Muscle of leg (tissue), 11 donors: ENCODE data around the gene STX8. TPM values are rescaled to one million over a fixed set of nuclear protein-coding genes. Genes with fewer than 3 reads are reported as not detected.

Experiments
- DNase-seq: peaks from one replicate; pipeline ENCODE4 v3.0.0; 2013
- H3K27ac ChIP-seq: one replicate; pipeline ENCODE4 v1.5.1; 2013; ENCODE audit warnings: mild to moderate bottlenecking, low read length, control low read depth
- H3K27me3 ChIP-seq: one replicate; pipeline ENCODE4 v1.6.1; 2013; ENCODE audit warnings: low read length; ENCODE audit not compliant: control insufficient read depth, insufficient read depth
- H3K36me3 ChIP-seq: one replicate; pipeline ENCODE4 v1.6.1; 2013; ENCODE audit warnings: low read length; ENCODE audit not compliant: control insufficient read depth, insufficient read depth
- H3K4me1 ChIP-seq: one replicate; pipeline ENCODE4 v1.6.1; 2013; ENCODE audit warnings: low read length; ENCODE audit not compliant: control insufficient read depth, insufficient read depth
- H3K4me3 ChIP-seq: one replicate; pipeline ENCODE4 v1.5.1; 2013; ENCODE audit warnings: low read length, control low read depth
- H3K9me3 ChIP-seq: replicated peaks from 2 replicates; pipeline ENCODE4 v1.6.1; 2013; ENCODE audit warnings: low read depth, low read length; ENCODE audit not compliant: control insufficient read depth
- WGBS: methylation state at CpG from one replicate; pipeline ENCODE4 v1.1.5; 2013; ENCODE audit warnings: missing lambda C conversion rate; ENCODE audit not compliant: insufficient coverage; 5-methylcytosine and 5-hydroxymethylcytosine counted together
- polyA plus RNA-seq, 8 donors: library from polyadenylated mRNA; unstranded; fragments of 120-200 nt; gene quantifications; one replicate each; pipeline versions ENCODE4 v1.2.1 to v1.2.3, GENCODE V29; 2013; ENCODE audit warnings: inconsistent platforms in 1 of 8, low replicate concordance in 1 of 8; ENCODE audit not compliant: insufficient read length in 8 of 8, insufficient read depth in 1 of 8
- total RNA-seq: library from RNA; stranded (reverse); fragments of 120-200 nt; gene quantifications from one replicate; pipeline ENCODE4 v1.2.4, GENCODE V29; 2013

STX8 gene
- total and polyA plus RNA-seq, 9 donors, result 39.1 to 68.8 (median 46.2) TPM

GRCh38 chr17:9517396-9517795, 58.2 kb downstream of the STX8 start:
- Histone ChIP-seq H3K36me3 (no peaks in the 10 kb centered on the region), H3K9me3 (peaks cover 2% of the 10 kb centered on the region), H3K4me1 (peaks cover 5% of the 10 kb centered on the region), H3K27me3 (no peaks in the 10 kb centered on the region), H3K4me3 (no peak overlapping the region), H3K27ac (no peak overlapping the region)
- no CpG with 5 or more reads among the region's 1 CpG for WGBS
- no peak for DNase-seq

- no peak for DNase-seq
- no peaks in the 10 kb centered on the region for H3K36me3 ChIP-seq
- WGBS, result no CpG with 5 or more reads among the region's 2 CpGs
- no peaks in the 10 kb centered on the region for H3K4me1 ChIP-seq
- no peaks in the 10 kb centered on the region for H3K27me3 ChIP-seq
- H3K9me3 ChIP-seq, result peaks cover 13% of the 10 kb centered on the region
- no peak overlapping the region for H3K4me3 ChIP-seq
- H3K27ac ChIP-seq, result no peak overlapping the region
Measured at GRCh38 chr17:9513266-9513665, 62.4 kb downstream of the STX8 start.

GRCh38 chr17:9512323-9513168, 63.1 kb downstream of the STX8 start:
- no peak overlapping the region for H3K4me3 ChIP-seq
- H3K27me3 ChIP-seq, result no peaks in the 10 kb centered on the region
- H3K9me3 ChIP-seq, result peaks cover 18% of the 10 kb centered on the region
- H3K4me1 ChIP-seq, result no peaks in the 10 kb centered on the region
- no peak overlapping the region for H3K27ac ChIP-seq
- no peak for DNase-seq
- 70% methylated on average over 2 of the region's 4 CpGs for WGBS
- no peaks in the 10 kb centered on the region for H3K36me3 ChIP-seq

- peaks cover 20% of the 10 kb centered on the region for H3K9me3 ChIP-seq
- no peaks in the 10 kb centered on the region for H3K36me3 ChIP-seq
- no CpG with 5 or more reads among the region's 1 CpG for WGBS
- no peaks in the 10 kb centered on the region for H3K4me1 ChIP-seq
- DNase-seq, result no peak
- H3K4me3 ChIP-seq, result no peak overlapping the region
- no peaks in the 10 kb centered on the region for H3K27me3 ChIP-seq
- no peak overlapping the region for H3K27ac ChIP-seq
Measured at GRCh38 chr17:9509236-9509816, 66.3 kb downstream of the STX8 start.

GRCh38 chr17:9499041-9499440, 76.6 kb downstream of the STX8 start:
- no peaks in the 10 kb centered on the region for H3K36me3 ChIP-seq
- DNase-seq, result no peak
- no peaks in the 10 kb centered on the region for H3K4me1 ChIP-seq
- no peak overlapping the region for H3K4me3 ChIP-seq
- no peaks in the 10 kb centered on the region for H3K9me3 ChIP-seq
- WGBS, result 83% methylated on average over 2 of the region's 5 CpGs
- H3K27ac ChIP-seq, result no peak overlapping the region
- no peaks in the 10 kb centered on the region for H3K27me3 ChIP-seq

- Histone ChIP-seq H3K9me3 (no peaks in the 10 kb centered on the region), H3K4me3 (no peak overlapping the region), H3K4me1 (no peaks in the 10 kb centered on the region), H3K36me3 (no peaks in the 10 kb centered on the region), H3K27me3 (no peaks in the 10 kb centered on the region), H3K27ac (no peak overlapping the region)
- WGBS, result no CpG with 5 or more reads among the region's 3 CpGs
- DNase-seq, result no peak
Measured at GRCh38 chr17:9498490-9498889, 77.1 kb downstream of the STX8 start.

- peaks cover 6% of the 10 kb centered on the region for H3K36me3 ChIP-seq
- no CpG with 5 or more reads among the region's 5 CpGs for WGBS
- no peaks in the 10 kb centered on the region for H3K4me1 ChIP-seq
- H3K27me3 ChIP-seq, result no peaks in the 10 kb centered on the region
- DNase-seq, result no peak
- H3K27ac ChIP-seq, result no peak overlapping the region
- H3K9me3 ChIP-seq, result no peaks in the 10 kb centered on the region
- no peak overlapping the region for H3K4me3 ChIP-seq
Measured at GRCh38 chr17:9488556-9488955, 87.1 kb downstream of the STX8 start.

GRCh38 chr17:9487406-9487805, 88.2 kb downstream of the STX8 start:
- Histone ChIP-seq H3K27ac (no peak overlapping the region), H3K4me3 (no peak overlapping the region), H3K9me3 (no peaks in the 10 kb centered on the region), H3K4me1 (no peaks in the 10 kb centered on the region), H3K27me3 (no peaks in the 10 kb centered on the region), H3K36me3 (peaks cover 6% of the 10 kb centered on the region)
- 58% methylated on average over 2 of the region's 7 CpGs for WGBS
- DNase-seq, result no peak

GRCh38 chr17:9484789-9485188, 90.8 kb downstream of the STX8 start:
- WGBS, result 80% methylated on average over 2 of the region's 2 CpGs
- H3K36me3 ChIP-seq, result no peaks in the 10 kb centered on the region
- no peaks in the 10 kb centered on the region for H3K27me3 ChIP-seq
- H3K27ac ChIP-seq, result no peak overlapping the region
- no peak for DNase-seq
- H3K9me3 ChIP-seq, result no peaks in the 10 kb centered on the region
- no peak overlapping the region for H3K4me3 ChIP-seq
- H3K4me1 ChIP-seq, result no peaks in the 10 kb centered on the region

- no peak for DNase-seq
- Histone ChIP-seq H3K27ac (no peak overlapping the region), H3K4me3 (no peak overlapping the region), H3K27me3 (no peaks in the 10 kb centered on the region), H3K36me3 (no peaks in the 10 kb centered on the region), H3K9me3 (no peaks in the 10 kb centered on the region), H3K4me1 (no peaks in the 10 kb centered on the region)
- 0% methylated on average over 1 of the region's 4 CpGs for WGBS
Measured at GRCh38 chr17:9479964-9480363, 95.7 kb downstream of the STX8 start.
